Naive thymus-derived CD8-positive, alpha-beta T cell (primary cell): Measurements from ENCODE around the gene HS2ST1. TPM values are rescaled to one million over a fixed set of nuclear protein-coding genes. Genes with fewer than 3 reads are reported as not detected.
A peak's percentile ranks its signal among the peaks of the same experiment; 100 is the strongest.
"Not testable (repeated sequence)": the region's sequence is repeated elsewhere in the genome, so short reads cannot be mapped to it uniquely, and the experiment has no call there.

ENCODE experiments used
- ATAC-seq, 2 donors: fragments of 150-1000 bp; cut with Tn5 transposase in 1 of 2; sonication (Bioruptor Pico), chemical (Tn5 transposase) in 1 of 2; 1 replicate in 1 of 2; 2 replicates in 1 of 2; pipeline ENCODE4 v1.10.0; 2021; ENCODE audit warnings: mild to moderate bottlenecking in 2 of 2, moderate library complexity in 2 of 2
- POLR2A ChIA-PET: fragments of 350-600 bp; sonication (Branson Sonifier 250); formaldehyde crosslinking; loops from one replicate; lab custom pipeline; 2021; ENCODE audit warnings: antibody characterized with exemption; lab: Charles Lee
- DNase-seq, 10 donors: peaks; one replicate each; pipeline versions ENCODE4 v3.0.0 to v3.0.0-alpha.2; 2020 to 2022
- H3K27ac Mint-ChIP-seq, 10 donors: one replicate each; pipeline ENCODE4 v1.8.0; 2020 to 2022; ENCODE audit warnings: mild to moderate bottlenecking in 10 of 10, mixed read lengths in 10 of 10, moderate library complexity in 4 of 10, inconsistent platforms in 1 of 10
- H3K27me3 Mint-ChIP-seq, 5 donors: one replicate each; pipeline ENCODE4 v1.8.0; 2021 to 2022; ENCODE audit warnings: mixed read lengths in 5 of 5
- H3K36me3 Mint-ChIP-seq, 3 donors: one replicate each; pipeline ENCODE4 v1.8.0; 2020 to 2022; ENCODE audit warnings: mixed read lengths in 3 of 3, mild to moderate bottlenecking in 2 of 3, inconsistent platforms in 1 of 3
- H3K4me1 Mint-ChIP-seq, 4 donors: one replicate each; pipeline ENCODE4 v1.8.0; 2021 to 2022; ENCODE audit warnings: mixed read lengths in 4 of 4
- H3K4me3 Mint-ChIP-seq, 10 donors: one replicate each; pipeline ENCODE4 v1.8.0; 2020 to 2022; ENCODE audit warnings: mild to moderate bottlenecking in 10 of 10, mixed read lengths in 10 of 10, moderate library complexity in 6 of 10, inconsistent platforms in 1 of 10
- H3K9me3 Mint-ChIP-seq, 9 donors: one replicate each; pipeline ENCODE4 v1.8.0; 2020 to 2022; ENCODE audit warnings: mixed read lengths in 9 of 9, mild to moderate bottlenecking in 3 of 9, inconsistent platforms in 1 of 9, moderate library complexity in 1 of 9
- polyA plus RNA-seq, 3 donors: library from polyadenylated mRNA; unstranded; fragments of 300-500 nt; fragmentation: Illumina TruSeq; gene quantifications; one replicate each; pipeline ENCODE4 v1.2.3, GENCODE V29; 2021
- total RNA-seq, 8 experiments: library from RNA in 2 of 8; stranded (reverse) in 2 of 8; gene quantifications; one replicate each; pipeline ENCODE4 v1.2.3 and lab custom pipeline; 2021 to 2026

The HS2ST1 gene
- total and polyA plus RNA-seq, 5 experiments from 2014 or later: 7.1 to 14.4 (median 10.6) TPM

DNA sequence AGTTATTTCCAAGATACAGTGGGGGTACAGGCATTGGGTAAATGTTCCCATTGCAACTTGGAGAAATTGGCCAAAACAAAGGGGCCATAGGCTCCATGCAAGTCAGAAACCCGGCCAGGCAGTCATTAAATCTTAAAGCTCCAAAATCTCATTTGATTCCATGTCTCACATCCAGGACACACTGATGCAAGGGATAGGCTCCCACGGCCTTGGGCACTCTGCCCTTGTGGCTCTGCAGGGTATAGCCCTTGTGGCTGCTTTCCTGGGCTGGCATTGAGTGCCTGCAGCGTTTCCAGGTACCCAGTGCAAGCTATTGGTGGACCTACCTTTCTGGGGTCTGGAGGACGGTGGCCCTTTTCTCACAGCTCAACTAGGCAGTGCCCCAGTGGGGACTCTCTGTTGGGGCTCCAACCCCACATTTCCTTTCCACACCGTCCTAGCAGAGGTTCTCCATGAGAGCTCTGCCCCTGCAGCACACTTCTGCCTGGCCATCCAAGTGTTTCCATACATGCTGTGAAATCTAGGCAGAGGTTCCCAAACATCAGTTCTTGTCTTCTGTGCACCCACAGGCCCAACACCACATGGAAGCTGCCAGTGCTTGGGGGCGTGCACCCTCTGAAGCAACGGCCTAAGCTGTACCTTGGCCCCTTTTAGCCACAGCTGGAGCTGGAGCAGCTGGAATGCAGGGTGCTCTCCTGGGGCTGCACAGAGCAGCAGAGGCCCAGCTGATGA is 67.2 kb downstream of the HS2ST1 start:
- POLR2A ChIA-PET: no interaction called here
- no peak for ATAC-seq

DNA sequence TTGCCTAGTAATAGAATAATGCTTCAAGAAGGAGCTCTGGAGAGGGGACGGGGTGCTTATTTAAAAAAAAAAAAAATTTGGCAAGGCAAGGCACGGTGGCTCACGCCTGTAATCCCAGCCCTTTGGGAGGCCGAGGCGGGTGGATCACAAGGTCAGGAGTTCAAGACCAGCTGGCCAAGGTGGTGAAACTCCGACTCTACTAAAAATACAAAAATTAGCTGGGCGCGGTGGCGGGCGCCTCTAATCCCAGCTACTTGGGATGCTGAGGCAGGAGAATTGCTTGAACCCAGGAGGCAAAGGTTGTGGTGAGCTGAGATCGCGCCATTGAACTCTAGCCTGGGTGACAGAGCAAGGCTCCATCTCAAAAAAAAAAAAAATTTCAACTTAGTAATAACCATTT is 69.2 kb downstream of the HS2ST1 start:
- H3K9me3 Mint-ChIP-seq, H3K27me3 Mint-ChIP-seq, ATAC-seq, DNase-seq, H3K27ac Mint-ChIP-seq, POLR2A ChIA-PET, H3K4me3 Mint-ChIP-seq, H3K4me1 Mint-ChIP-seq: not testable (repeated sequence)
- peaks cover 0 to 13% (median 5%) of the 10 kb centered on the region in 3 donors for H3K36me3 Mint-ChIP-seq

More for the DNA sequence above, 67.2 kb downstream of the HS2ST1 start:
- DNase-seq: no peak
- Mint-ChIP-seq H3K36me3 (peaks cover 0 to 8% (median 5%) of the 10 kb centered on the region in 3 donors), H3K27me3 (no peaks in the 10 kb centered on the region), H3K4me3 (no peak overlapping the region), H3K27ac (peak overlapping the region in 2 of 10 donors; percentile 31 to 32), H3K9me3 (peaks cover 0 to 3% (median 0%) of the 10 kb centered on the region in 9 donors), H3K4me1 (peaks cover 0 to 4% (median 1%) of the 10 kb centered on the region in 4 donors)

DNA sequence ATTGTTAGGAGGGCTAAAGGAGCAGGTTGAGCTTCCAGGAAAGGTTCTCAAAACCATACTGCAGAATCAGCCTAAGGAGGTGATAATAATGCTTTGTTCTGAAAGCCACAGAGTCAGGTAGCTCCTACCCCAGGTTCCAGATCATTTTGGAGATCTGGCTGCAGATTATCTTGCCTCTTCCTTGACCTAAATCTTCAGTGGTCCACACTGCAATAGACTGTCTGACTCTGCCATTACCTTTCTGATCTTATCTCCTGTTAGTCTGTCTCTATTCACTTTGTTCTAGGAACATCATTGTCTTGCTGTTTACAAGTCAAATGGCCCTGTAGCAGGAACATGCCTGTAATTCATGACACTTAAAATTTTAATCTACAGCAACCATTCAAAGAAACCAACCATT is 73.0 kb downstream of the HS2ST1 start:
- no peak for DNase-seq
- no peak overlapping the region for H3K4me3 Mint-ChIP-seq
- no peaks in the 10 kb centered on the region for H3K27me3 Mint-ChIP-seq
- POLR2A ChIA-PET: interaction anchor here (0.6 kb wide), 1 partner anchor 211 kb away, joined by 3 read pairs; no protein-coding TSS in a partner anchor
- H3K4me1 Mint-ChIP-seq: peaks cover 0 to 5% (median 4%) of the 10 kb centered on the region in 4 donors
- H3K27ac Mint-ChIP-seq: peak overlapping the region in 2 of 10 donors; percentile 14 to 36
- ATAC-seq: no peak
- H3K9me3 Mint-ChIP-seq: peaks cover 0 to 3% (median 0%) of the 10 kb centered on the region in 9 donors
- peaks cover 0 to 13% (median 7%) of the 10 kb centered on the region in 3 donors for H3K36me3 Mint-ChIP-seq

DNA sequence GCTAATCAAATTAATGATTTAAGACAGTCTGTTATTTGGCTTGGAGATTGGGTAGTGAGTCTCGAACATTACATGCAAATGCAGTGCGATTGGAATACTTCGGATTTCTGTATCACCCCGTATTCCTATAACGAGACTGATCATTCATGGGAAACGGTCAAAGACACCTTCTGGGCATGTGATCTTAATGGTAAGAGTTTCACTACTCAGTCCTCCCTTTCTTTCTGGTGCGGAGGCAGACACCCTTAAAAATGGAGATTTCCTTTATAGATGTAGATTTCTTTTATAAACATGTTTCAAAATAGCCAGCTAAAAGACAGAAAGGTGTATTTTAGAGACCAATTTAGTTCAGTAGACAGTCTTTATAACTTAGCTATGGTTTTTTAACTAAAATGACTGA is 74.4 kb downstream of the HS2ST1 start:
- Mint-ChIP-seq H3K9me3 (no peaks in the 10 kb centered on the region), H3K4me1 (peaks cover 2 to 7% (median 6%) of the 10 kb centered on the region in 4 donors), H3K27ac (no peak overlapping the region), H3K27me3 (no peaks in the 10 kb centered on the region), H3K4me3 (no peak overlapping the region), H3K36me3 (peaks cover 0 to 11% (median 7%) of the 10 kb centered on the region in 3 donors)
- POLR2A ChIA-PET: no interaction called here
- DNase-seq (no peak), ATAC-seq (no peak)

DNA sequence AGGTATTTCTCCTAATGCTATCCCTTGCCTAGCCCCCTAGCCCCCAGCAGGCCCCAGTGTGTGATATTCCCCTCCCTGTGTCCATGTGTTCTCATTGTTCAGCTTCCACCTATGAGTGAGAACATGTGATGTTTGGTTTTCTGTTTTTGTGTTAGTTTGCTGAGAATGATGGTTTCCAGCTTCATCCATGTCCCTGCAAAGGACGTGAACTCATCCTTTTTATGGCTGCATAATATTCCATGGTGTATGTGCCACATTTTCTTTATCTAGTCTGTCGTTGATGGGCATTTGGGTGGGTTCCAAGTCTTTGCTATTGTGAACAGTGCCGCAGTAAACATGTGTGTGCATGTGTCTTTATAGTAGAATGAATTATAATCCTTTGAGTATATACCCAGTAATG is 75.3 kb downstream of the HS2ST1 start:
- peaks cover 0 to 13% (median 7%) of the 10 kb centered on the region in 3 donors for H3K36me3 Mint-ChIP-seq
- DNase-seq, H3K4me1 Mint-ChIP-seq, POLR2A ChIA-PET, H3K9me3 Mint-ChIP-seq, H3K27me3 Mint-ChIP-seq, H3K27ac Mint-ChIP-seq, H3K4me3 Mint-ChIP-seq, ATAC-seq: not testable (repeated sequence)

DNA sequence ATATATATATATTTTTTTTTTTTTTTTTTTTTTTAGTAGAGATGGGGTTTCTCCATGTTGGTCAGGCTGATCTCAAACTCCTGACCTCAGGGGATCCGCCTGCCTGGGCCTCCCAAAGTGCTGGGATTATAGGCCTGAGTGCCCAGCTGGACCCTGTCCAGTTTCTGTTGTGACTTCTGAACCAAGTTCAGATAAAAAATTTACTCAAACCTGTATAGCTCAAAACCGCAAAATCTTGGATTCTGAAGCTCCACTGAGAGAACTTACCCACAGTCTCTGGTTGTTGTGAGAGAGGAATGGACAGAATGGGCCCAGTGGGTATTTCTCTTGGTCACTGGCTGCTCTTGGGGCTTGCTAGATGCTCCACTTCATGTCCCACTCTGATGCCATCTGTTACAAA is 76.4 kb downstream of the HS2ST1 start:
- H3K36me3 Mint-ChIP-seq: peaks cover 0 to 13% (median 7%) of the 10 kb centered on the region in 3 donors
- DNase-seq: no peak
- no peak overlapping the region for H3K4me3 Mint-ChIP-seq
- H3K4me1 Mint-ChIP-seq: peaks cover 2 to 15% (median 6%) of the 10 kb centered on the region in 4 donors
- no peak overlapping the region for H3K27ac Mint-ChIP-seq
- no peaks in the 10 kb centered on the region for H3K9me3 Mint-ChIP-seq
- no peaks in the 10 kb centered on the region for H3K27me3 Mint-ChIP-seq
- ATAC-seq: no peak
- POLR2A ChIA-PET: no interaction called here

DNA sequence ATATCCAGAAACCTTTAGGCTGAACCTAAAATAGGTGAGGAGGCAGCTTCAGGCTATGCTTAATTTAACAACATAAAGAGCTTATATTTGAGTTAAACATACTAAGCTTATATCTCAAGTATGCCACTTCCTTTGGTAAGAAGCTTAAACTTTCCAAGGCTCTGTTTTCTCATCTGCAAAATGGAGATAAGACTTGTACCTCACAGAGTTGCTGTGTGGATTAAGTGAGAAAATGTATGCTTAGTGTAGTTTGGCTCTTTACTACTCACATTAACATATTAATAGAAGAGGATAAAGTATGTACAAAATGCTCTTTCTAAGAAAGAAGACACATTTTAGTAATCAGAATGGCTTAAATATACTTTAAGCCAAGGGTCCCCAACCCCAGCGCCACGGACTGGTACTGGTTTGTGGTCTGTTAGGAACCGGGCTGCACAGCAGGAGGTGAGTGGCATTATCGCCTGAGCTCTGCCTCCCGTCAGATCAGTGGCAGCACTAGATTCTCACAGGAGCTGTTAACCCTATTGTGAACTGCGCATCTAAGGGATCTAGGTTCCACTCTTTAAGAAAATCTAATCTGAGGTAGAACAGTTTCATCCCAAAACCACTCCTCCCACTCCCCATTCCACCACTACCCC is 77.2 kb downstream of the HS2ST1 start:
- H3K27ac Mint-ChIP-seq: no peak overlapping the region
- DNase-seq: no peak
- no peak for ATAC-seq
- POLR2A ChIA-PET: no interaction called here
- peaks cover 2 to 20% (median 6%) of the 10 kb centered on the region in 4 donors for H3K4me1 Mint-ChIP-seq
- peaks cover 0 to 13% (median 7%) of the 10 kb centered on the region in 3 donors for H3K36me3 Mint-ChIP-seq
- H3K4me3 Mint-ChIP-seq: no peak overlapping the region
- H3K9me3 Mint-ChIP-seq: no peaks in the 10 kb centered on the region
- H3K27me3 Mint-ChIP-seq: no peaks in the 10 kb centered on the region

DNA sequence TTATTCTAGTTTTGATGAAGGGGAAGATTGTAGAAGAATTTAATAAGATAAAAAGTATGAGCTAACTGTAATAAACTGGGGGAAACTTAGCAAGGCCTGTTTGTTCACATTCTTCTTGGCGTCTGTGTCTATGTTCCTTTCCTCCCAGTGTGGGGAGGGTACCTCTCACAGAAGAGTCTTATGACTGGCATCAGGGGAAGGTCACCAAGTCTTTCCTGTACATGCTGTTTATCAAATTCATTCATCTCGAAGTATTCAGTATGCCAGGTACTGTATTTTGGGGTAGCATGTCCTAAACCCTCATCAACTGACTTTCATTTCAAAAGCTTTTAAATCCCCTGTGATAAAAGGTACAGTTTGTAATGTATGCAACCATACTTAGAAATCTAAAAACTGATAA is 78.4 kb downstream of the HS2ST1 start:
- DNase-seq (no peak), ATAC-seq (no peak)
- POLR2A ChIA-PET: no interaction called here
- no peak overlapping the region for H3K27ac Mint-ChIP-seq
- H3K27me3 Mint-ChIP-seq: no peaks in the 10 kb centered on the region
- H3K4me3 Mint-ChIP-seq: no peak overlapping the region
- H3K4me1 Mint-ChIP-seq: peaks cover 0 to 21% (median 7%) of the 10 kb centered on the region in 4 donors
- peaks cover 0 to 12% (median 7%) of the 10 kb centered on the region in 3 donors for H3K36me3 Mint-ChIP-seq
- no peaks in the 10 kb centered on the region for H3K9me3 Mint-ChIP-seq

DNA sequence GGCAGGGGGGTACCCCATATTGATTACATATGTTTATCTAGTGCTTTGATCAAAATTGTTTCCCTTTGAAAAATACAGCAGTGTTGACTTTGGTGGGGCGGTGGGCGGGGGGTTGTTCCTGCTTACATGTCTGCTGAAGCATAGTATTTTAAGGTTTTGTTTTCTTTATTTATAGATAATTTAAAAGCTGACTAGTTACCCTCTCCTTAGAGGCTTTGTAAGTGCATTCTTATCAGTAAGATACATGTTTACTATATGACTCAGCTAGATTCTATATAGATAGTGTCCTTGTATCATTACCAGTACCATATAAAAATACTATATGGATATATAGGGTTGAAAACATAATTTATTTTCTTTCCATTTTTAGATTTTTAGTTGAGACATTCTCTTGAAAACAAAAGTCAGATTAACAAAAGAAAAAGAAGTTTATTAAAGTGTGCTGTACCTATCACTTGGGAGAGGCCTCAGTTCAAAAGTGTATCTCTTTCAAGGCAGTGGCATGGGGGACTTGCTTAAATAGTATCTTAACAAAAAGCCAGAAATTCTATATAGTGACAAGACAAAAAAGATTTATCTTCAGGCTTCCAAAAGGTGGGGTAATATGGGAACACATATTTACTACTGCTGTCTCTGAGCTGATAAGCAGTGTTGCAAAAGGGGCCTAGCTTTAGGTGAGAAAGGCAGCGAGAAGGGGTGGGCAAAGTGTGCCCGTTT is 79.0 kb downstream of the HS2ST1 start:
- POLR2A ChIA-PET: no interaction called here
- DNase-seq (no peak), ATAC-seq (no peak)
- Mint-ChIP-seq H3K27me3 (no peaks in the 10 kb centered on the region), H3K36me3 (peaks cover 0 to 10% (median 7%) of the 10 kb centered on the region in 3 donors), H3K4me3 (no peak overlapping the region), H3K9me3 (no peaks in the 10 kb centered on the region), H3K4me1 (peaks cover 0 to 21% (median 7%) of the 10 kb centered on the region in 4 donors), H3K27ac (peak overlapping the region in 2 of 10 donors; percentile 20 to 39)

DNA sequence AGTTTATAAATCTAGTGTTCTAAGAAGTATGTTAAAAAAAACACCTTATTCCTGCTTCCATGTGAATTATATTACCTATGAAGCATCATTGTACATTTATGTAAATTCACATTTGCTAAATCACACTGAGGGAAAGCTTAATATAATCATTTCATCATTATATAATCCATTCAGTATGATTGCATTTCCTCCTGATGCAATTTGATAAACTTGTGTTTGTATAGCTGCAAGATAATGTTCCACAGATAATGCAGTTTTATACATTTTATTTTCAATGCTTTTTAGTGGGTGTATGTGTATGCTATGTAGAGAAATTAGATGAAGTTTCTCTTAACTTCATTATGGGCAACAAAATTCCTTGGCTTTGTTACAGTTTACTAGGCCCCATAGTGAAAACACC is 79.6 kb downstream of the HS2ST1 start:
- H3K36me3 Mint-ChIP-seq: peaks cover 0 to 10% (median 9%) of the 10 kb centered on the region in 3 donors
- H3K4me1 Mint-ChIP-seq: peaks cover 2 to 21% (median 8%) of the 10 kb centered on the region in 4 donors
- H3K27ac Mint-ChIP-seq: peak overlapping the region in 1 of 10 donors; percentile 60
- POLR2A ChIA-PET: no interaction called here
- H3K27me3 Mint-ChIP-seq: no peaks in the 10 kb centered on the region
- ATAC-seq (no peak), DNase-seq (no peak)
- H3K9me3 Mint-ChIP-seq: no peaks in the 10 kb centered on the region
- no peak overlapping the region for H3K4me3 Mint-ChIP-seq

DNA sequence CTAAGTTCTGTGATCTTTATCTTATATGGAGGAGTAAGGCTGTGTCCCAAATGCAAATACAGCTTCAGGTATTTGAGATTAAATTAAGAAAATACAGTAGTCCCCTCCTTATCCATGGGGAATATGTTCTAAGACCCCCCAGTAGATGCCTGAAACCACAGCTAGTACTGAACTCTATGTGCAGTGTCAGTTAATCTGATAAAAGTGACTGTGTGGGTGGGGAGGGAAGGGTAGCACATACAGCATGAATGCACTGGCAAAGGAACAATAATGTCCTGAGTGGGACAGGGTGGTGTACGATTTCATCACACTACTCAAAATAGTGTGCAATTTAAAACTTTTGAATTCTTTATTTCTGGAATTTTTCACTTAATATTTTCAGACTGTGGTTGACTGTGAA is 83.1 kb downstream of the HS2ST1 start:
- Mint-ChIP-seq H3K4me3 (no peak overlapping the region), H3K36me3 (peaks cover 4 to 7% (median 6%) of the 10 kb centered on the region in 3 donors), H3K27ac (no peak overlapping the region), H3K9me3 (peaks cover 0 to under 1% (median 0%) of the 10 kb centered on the region in 9 donors), H3K4me1 (peaks cover 2 to 22% (median 7%) of the 10 kb centered on the region in 4 donors), H3K27me3 (no peaks in the 10 kb centered on the region)
- DNase-seq (no peak), ATAC-seq (no peak)
- POLR2A ChIA-PET: no interaction called here

DNA sequence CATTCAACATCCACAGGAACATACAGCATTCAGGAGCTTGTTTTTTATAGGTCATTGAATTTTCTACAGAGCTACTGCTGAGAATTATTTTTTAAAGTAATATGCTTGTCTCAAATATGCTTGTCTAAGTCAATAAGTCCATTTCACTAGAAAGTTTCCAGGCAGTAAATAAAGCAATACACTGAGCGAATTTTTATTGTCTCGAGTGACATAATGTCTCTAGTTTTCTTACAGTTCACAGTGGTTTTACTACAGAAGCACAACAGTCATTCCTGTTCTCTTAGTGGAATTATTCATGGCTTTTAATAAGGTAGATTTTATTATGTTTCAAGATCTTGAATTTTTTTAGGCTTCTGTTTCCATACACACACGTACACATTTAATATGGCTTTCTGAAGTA is 83.8 kb downstream of the HS2ST1 start:
- Mint-ChIP-seq H3K9me3 (peaks cover 0 to 3% (median 0%) of the 10 kb centered on the region in 9 donors), H3K4me1 (peaks cover 2 to 26% (median 3%) of the 10 kb centered on the region in 4 donors), H3K27me3 (no peaks in the 10 kb centered on the region), H3K4me3 (no peak overlapping the region), H3K27ac (no peak overlapping the region), H3K36me3 (peaks cover 7 to 8% (median 8%) of the 10 kb centered on the region in 3 donors)
- POLR2A ChIA-PET: no interaction called here
- no peak for ATAC-seq
- no peak for DNase-seq
